ENCODE results near the gene CCT8L2. TPM values are rescaled to one million over a fixed set of nuclear protein-coding genes. Genes with fewer than 3 reads are reported as not detected.
A peak's percentile ranks its signal among the peaks of the same experiment; 100 is the strongest.
"Not testable (repeated sequence)": the region's sequence is repeated elsewhere in the genome, so short reads cannot be mapped to it uniquely, and the experiment has no call there.

CCT8L2 gene
- total and polyA plus RNA-seq, 4 donors = not detected

DNA sequence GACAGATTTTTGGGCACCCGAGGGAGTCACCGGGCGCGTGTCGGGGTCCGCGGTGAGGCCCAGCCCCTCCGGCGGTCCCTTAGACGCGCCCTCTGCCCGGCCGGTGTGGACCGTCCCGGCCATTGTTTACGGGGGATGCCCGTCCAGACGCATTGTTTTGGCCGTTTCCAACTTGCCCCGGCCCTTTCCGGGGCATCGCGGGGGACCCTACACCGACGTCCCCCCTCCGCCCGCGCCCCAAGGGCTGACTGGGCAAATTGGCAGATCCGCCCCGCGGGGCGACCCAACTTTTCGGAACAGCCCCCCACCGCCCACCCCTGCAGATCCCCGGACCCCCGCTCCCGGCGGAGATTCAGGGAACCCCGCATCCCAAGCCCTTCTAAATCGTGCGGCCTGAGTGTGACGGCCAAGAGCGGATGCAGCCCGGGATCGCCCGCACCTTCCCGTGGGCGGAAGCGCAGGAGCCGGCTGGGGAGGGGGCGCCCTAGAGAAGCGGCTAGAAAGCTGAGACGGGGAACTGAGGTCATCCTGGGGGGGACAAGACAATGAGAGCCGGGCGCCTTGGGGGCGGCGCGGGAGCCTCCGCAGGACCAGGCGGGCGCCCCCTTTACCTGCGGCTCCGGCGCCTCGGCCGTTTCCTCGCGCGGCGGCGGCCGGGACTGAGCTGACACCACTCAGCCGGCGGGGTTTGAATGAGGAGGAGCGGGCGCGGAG is 17.1 kb upstream of the CCT8L2 start:
- no peak for DNase-seq
- no peaks in the 10 kb centered on the region for H3K4me1 ChIP-seq (ENCODE audit: control insufficient read depth in 1 of 2, insufficient read depth in 2 of 2, low read length in 2 of 2)
- ATAC-seq (ENCODE audit: low FRiP score) = peak; percentile 22
- WGBS, 2 donors = 0 to 2% methylated on average over 69 to 77 of the region's 77 CpGs
- H3K36me3 ChIP-seq (ENCODE audit: control insufficient read depth in 1 of 2, insufficient read depth in 2 of 2, low read length in 1 of 2) = no peaks in the 10 kb centered on the region
- H3K4me3 ChIP-seq (ENCODE audit: low read length in 2 of 2) = no peak overlapping the region
- H3K9me3 ChIP-seq (ENCODE audit: control insufficient read depth, low read length) = no peaks in the 10 kb centered on the region
- no peak overlapping the region for H3K27ac ChIP-seq (ENCODE audit: low read depth in 1 of 2, low read length in 2 of 2)
- intact Hi-C loops (cut with DNase I) = no loop called here
- no peaks in the 10 kb centered on the region for H3K27me3 ChIP-seq (ENCODE audit: control insufficient read depth in 1 of 2, insufficient read depth in 2 of 2, low read length in 1 of 2)

DNA sequence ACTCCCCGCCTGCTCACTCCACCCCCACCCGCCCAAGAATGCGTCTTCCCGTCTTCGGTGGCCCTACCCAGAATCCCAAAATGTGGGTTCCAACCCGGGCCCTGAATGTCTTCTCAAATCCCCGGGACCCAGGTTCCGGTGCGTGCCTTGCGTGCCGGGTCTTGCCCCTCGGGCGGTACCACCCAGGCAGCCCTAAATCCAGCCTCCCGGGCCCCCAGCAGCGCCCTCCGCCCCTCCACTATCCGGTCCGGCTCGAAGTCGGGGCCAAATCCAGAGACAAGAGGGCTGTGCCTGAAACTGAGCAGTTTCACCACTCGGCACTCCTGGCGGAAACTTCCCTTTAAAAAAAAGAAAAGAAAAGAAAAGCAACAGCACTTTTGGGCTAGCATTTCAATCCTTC is 16.3 kb upstream of the CCT8L2 start:
- H3K36me3 ChIP-seq (ENCODE audit: control insufficient read depth in 1 of 2, insufficient read depth in 2 of 2, low read length in 1 of 2) = no peaks in the 10 kb centered on the region
- intact Hi-C loops (cut with DNase I) = no loop called here
- no peak overlapping the region for H3K27ac ChIP-seq (ENCODE audit: low read depth in 1 of 2, low read length in 2 of 2)
- no peak overlapping the region for H3K4me3 ChIP-seq (ENCODE audit: low read length in 2 of 2)
- ATAC-seq (ENCODE audit: low FRiP score) (no peak), DNase-seq (no peak)
- 3 to 8% methylated on average over 20 to 22 of the region's 22 CpGs for WGBS, 2 donors
- H3K27me3 ChIP-seq (ENCODE audit: control insufficient read depth in 1 of 2, insufficient read depth in 2 of 2, low read length in 1 of 2) = no peaks in the 10 kb centered on the region
- H3K4me1 ChIP-seq (ENCODE audit: control insufficient read depth in 1 of 2, insufficient read depth in 2 of 2, low read length in 2 of 2) = no peaks in the 10 kb centered on the region
- H3K9me3 ChIP-seq (ENCODE audit: control insufficient read depth, low read length) = no peaks in the 10 kb centered on the region

DNA sequence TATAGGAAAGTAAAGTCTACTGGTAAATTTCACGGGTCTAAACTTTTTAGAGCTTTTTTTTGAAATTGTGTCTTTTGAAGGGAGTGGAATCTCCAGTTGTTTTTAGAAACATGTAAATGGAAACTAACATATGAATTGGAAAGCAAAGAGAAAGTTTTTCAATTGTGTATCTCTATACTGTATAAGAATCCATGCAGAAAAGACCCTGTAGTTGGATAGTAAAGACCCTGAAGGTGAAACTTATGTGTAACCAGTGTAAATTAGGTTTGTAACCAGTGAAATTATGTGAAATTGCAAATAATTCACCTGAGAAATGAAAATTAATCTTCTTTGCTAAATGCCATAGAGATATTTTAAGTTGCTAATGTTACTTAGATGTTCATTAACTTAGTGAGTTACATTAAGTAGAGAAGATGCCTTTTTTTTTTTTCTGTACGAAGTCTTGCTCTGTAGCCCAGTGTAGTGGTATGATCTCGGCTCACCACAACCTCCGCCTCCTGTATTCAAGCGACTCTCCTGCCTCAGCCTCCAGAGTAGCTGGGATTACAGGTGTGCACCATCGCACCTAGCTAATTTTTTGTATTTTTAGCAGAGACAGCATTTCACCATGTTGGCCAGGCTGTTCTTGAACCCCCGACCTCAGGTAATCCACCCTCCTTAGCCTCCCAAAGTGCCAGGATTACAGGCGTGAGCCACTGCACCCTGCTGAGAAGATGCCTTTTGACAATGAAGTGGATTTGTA is 11.8 kb upstream of the CCT8L2 start:
- H3K36me3 ChIP-seq (ENCODE audit: control insufficient read depth in 1 of 2, insufficient read depth in 2 of 2, low read length in 1 of 2); H3K4me1 ChIP-seq (ENCODE audit: control insufficient read depth in 1 of 2, insufficient read depth in 2 of 2, low read length in 2 of 2); H3K9me3 ChIP-seq (ENCODE audit: control insufficient read depth, low read length); ATAC-seq (ENCODE audit: low FRiP score); H3K27ac ChIP-seq (ENCODE audit: low read depth in 1 of 2, low read length in 2 of 2); DNase-seq; intact Hi-C loops (cut with DNase I); H3K27me3 ChIP-seq (ENCODE audit: control insufficient read depth in 1 of 2, insufficient read depth in 2 of 2, low read length in 1 of 2); H3K4me3 ChIP-seq (ENCODE audit: low read length in 2 of 2): not testable (repeated sequence)
- 49 to 54% methylated on average over 8 of the region's 8 CpGs for WGBS, 2 donors

DNA sequence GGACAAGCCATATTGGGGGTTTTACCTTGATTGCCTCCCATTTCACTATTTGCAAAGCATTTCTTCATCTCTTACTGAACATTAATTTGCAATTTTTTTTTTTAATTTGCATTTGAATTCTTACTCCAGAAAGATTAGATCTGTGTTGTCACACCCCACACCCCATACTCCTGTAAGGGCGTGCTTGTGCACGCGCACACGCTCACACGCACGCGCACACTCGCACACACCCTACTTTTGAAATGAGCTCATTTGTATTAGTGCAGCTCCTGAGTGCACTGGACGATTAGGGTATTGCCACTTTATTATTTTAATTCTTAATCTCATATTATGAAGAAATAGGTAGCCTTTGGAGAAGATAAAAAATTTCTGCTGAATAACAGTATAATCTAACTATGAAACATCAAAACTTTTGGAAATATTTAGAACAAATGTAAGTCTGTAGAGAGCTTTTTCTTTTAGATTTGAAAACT is 11.2 kb upstream of the CCT8L2 start:
- H3K4me1 ChIP-seq (ENCODE audit: control insufficient read depth in 1 of 2, insufficient read depth in 2 of 2, low read length in 2 of 2); ATAC-seq (ENCODE audit: low FRiP score); H3K36me3 ChIP-seq (ENCODE audit: control insufficient read depth in 1 of 2, insufficient read depth in 2 of 2, low read length in 1 of 2); H3K9me3 ChIP-seq (ENCODE audit: control insufficient read depth, low read length); intact Hi-C loops (cut with DNase I); H3K4me3 ChIP-seq (ENCODE audit: low read length in 2 of 2); H3K27ac ChIP-seq (ENCODE audit: low read depth in 1 of 2, low read length in 2 of 2); DNase-seq; H3K27me3 ChIP-seq (ENCODE audit: control insufficient read depth in 1 of 2, insufficient read depth in 2 of 2, low read length in 1 of 2): not testable (repeated sequence)
- WGBS, 2 donors = 4 to 21% methylated on average over 9 of the region's 9 CpGs

DNA sequence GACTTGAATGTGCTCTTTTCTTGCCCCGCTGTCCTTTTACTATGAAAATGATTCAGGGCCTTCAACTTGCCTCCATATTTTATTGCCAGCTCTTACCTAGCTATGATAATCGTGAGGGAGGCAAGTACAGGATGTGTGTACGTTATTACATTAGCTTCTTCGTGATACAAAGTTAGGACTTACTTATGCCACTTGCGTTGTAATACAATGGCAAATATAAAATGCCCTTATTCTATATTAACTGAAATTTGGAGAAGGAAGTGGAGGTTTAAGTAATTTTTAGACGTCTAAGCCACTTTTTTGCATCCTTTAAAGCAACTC is 10.8 kb upstream of the CCT8L2 start:
- WGBS, 2 donors = 16 to 17% methylated on average over 6 of the region's 6 CpGs
- Histone ChIP-seq H3K36me3 (ENCODE audit: control insufficient read depth in 1 of 2, insufficient read depth in 2 of 2, low read length in 1 of 2) (no peaks in the 10 kb centered on the region), H3K4me1 (ENCODE audit: control insufficient read depth in 1 of 2, insufficient read depth in 2 of 2, low read length in 2 of 2) (no peaks in the 10 kb centered on the region), H3K4me3 (ENCODE audit: low read length in 2 of 2) (no peak overlapping the region), H3K27ac (ENCODE audit: low read depth in 1 of 2, low read length in 2 of 2) (no peak overlapping the region), H3K27me3 (ENCODE audit: control insufficient read depth in 1 of 2, insufficient read depth in 2 of 2, low read length in 1 of 2) (peaks cover 0 to 3% of the 10 kb centered on the region in 2 donors), H3K9me3 (ENCODE audit: control insufficient read depth, low read length) (peaks cover 2% of the 10 kb centered on the region)
- intact Hi-C loops (cut with DNase I) = no loop called here
- no peak for DNase-seq
- ATAC-seq (ENCODE audit: low FRiP score) = no peak

DNA sequence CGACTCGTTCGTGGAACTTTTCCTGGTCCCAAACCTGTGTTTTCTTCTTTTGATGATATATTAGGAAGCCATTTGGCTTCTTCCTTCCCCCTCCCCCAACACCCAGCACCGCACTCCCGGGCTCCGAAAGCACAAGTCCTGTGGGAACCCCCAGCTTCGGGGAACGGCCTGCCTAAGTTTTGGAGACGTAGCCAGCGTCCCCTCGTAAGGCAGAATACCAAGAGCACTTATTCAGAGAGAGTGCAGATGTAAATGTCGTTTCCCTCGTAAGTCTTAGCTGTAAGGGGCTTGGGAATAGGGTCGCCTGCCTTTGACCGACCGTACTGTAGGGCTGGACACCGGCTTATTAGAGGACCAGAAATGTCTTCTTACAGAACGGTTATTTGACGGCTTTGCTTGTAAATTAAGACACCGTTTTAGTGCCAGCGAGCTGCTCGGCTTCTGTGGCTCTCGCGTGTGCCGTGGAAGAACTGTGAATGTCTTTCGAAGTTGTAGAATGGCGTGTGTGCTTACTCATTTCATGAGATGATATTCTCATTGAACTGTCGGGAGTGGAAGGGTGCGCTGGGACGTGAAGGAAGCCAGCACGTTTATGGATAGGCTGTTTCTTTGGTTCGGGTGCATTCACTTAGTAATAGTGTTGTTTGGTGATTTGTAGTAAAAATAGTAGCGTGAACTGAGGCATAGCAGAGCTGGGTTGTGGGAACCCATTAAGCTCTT is 10.3 kb upstream of the CCT8L2 start:
- H3K9me3 ChIP-seq (ENCODE audit: control insufficient read depth, low read length); ATAC-seq (ENCODE audit: low FRiP score); H3K27me3 ChIP-seq (ENCODE audit: control insufficient read depth in 1 of 2, insufficient read depth in 2 of 2, low read length in 1 of 2); intact Hi-C loops (cut with DNase I); H3K27ac ChIP-seq (ENCODE audit: low read depth in 1 of 2, low read length in 2 of 2); H3K4me1 ChIP-seq (ENCODE audit: control insufficient read depth in 1 of 2, insufficient read depth in 2 of 2, low read length in 2 of 2); DNase-seq; H3K36me3 ChIP-seq (ENCODE audit: control insufficient read depth in 1 of 2, insufficient read depth in 2 of 2, low read length in 1 of 2): not testable (repeated sequence)
- peak overlapping the region; percentile 41 to 80 for H3K4me3 ChIP-seq (ENCODE audit: low read length in 2 of 2)
- WGBS, 2 donors = 5% methylated on average over 33 of the region's 33 CpGs

DNA sequence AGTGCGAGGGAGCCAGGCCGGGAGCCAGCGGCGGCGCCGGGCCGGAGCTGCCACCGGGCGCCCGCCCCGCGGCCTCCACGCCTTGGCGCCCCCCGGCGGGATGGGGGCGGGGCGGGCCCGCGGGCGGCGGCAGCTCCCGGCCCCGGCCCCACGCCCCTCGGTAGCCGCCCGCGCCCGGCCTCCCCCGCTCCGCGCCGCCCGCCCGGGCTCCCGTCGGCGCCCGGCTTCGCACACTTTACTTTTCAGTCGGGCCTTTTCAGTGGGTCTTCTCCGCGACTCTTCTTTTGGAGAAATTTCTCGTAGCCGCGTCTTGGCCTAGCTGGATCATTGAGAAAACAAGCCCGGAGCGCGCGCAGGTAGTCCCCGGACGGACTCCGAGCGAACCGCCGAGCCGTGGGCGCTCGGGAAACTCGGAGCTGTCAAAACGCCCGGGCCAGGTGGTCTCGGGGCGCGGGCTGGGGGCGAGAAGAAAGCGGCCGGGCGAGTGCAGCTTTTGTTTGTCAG is 9.7 kb upstream of the CCT8L2 start:
- ATAC-seq (ENCODE audit: low FRiP score); DNase-seq; intact Hi-C loops (cut with DNase I); H3K36me3 ChIP-seq (ENCODE audit: control insufficient read depth in 1 of 2, insufficient read depth in 2 of 2, low read length in 1 of 2); H3K4me1 ChIP-seq (ENCODE audit: control insufficient read depth in 1 of 2, insufficient read depth in 2 of 2, low read length in 2 of 2); H3K9me3 ChIP-seq (ENCODE audit: control insufficient read depth, low read length); H3K27me3 ChIP-seq (ENCODE audit: control insufficient read depth in 1 of 2, insufficient read depth in 2 of 2, low read length in 1 of 2): not testable (repeated sequence)
- H3K4me3 ChIP-seq (ENCODE audit: low read length in 2 of 2) = peak overlapping the region; percentile 43 to 80
- 1 to 2% methylated on average over 35 to 70 of the region's 70 CpGs for WGBS, 2 donors
- peak overlapping the region; percentile 33 to 67 for H3K27ac ChIP-seq (ENCODE audit: low read depth in 1 of 2, low read length in 2 of 2)

DNA sequence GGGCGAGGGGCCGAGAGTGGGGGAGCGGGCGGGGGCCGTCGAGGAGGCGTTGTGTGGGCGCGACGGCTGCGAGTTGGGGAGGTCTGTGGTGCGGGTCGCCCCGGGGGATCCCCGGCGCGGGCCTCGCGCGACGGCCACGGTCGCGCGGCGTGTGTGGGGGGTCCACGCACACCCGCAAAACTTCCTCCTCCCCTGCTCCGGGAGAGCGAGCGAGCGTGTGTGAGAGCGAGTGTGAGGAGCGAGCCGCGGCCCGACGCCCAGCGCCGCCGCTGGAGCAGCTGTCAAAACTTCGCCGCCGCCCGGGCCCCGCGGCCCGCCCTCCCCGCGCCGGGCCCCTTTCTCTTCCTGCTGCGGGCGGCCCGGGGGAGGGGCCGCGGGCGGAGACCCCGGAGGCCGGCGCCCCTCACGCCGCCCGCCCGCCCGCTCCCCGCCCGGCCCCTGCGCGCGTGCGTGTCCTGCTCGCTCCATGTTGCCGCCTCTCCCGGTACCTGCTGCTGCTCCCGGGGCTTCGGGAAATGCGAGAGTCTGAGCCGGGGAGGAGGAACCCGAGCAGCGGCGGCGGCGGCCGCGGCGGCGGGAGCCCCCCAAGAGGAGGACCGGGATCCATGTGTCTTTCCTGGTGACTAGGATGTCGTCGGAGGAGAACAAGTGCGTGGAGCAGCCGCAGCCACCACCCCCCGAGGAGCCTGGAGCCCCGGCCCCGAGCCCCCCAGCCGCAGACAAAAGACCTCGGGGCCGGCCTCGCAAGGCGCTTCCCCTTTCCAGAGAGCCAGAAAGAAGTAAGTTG is 9.0 kb upstream of the CCT8L2 start:
- intact Hi-C loops (cut with DNase I) = no loop called here
- no peaks in the 10 kb centered on the region for H3K36me3 ChIP-seq (ENCODE audit: control insufficient read depth in 1 of 2, insufficient read depth in 2 of 2, low read length in 1 of 2)
- H3K9me3 ChIP-seq (ENCODE audit: control insufficient read depth, low read length) = peaks cover 2% of the 10 kb centered on the region
- DNase-seq = peak in 1 of 2 donors; percentile 76
- WGBS, 2 donors = 0 to 2% methylated on average over 52 to 100 of the region's 100 CpGs
- H3K4me3 ChIP-seq (ENCODE audit: low read length in 2 of 2) = peak overlapping the region; percentile 43 to 80
- no peaks in the 10 kb centered on the region for H3K4me1 ChIP-seq (ENCODE audit: control insufficient read depth in 1 of 2, insufficient read depth in 2 of 2, low read length in 2 of 2)
- peak overlapping the region; percentile 67 to 71 for H3K27ac ChIP-seq (ENCODE audit: low read depth in 1 of 2, low read length in 2 of 2)
- peaks cover 0 to 3% of the 10 kb centered on the region in 2 donors for H3K27me3 ChIP-seq (ENCODE audit: control insufficient read depth in 1 of 2, insufficient read depth in 2 of 2, low read length in 1 of 2)
- peak; percentile 27 for ATAC-seq (ENCODE audit: low FRiP score)
